RWPE1 (cell line): ENCODE measurements around the gene SCARF1.
"Not testable (repeated sequence)": the region's sequence is repeated elsewhere in the genome, so short reads cannot be mapped to it uniquely, and the experiment has no call there.

Experiments
- CTCF ChIA-PET: fragments of 350-600 bp; sonication (Branson Sonifier 250); formaldehyde crosslinking; extraction: SDS; loops from one replicate; lab custom pipeline; 2021; lab: Yijun Ruan, JAX
- POLR2A ChIA-PET: fragments of 400-600 bp; formaldehyde crosslinking; extraction: SDS; loops from one replicate; lab custom pipeline; 2020; ENCODE audit warnings: antibody characterized with exemption; ENCODE audit not compliant: low non-redundant PET; lab: Yijun Ruan, JAX
- DNase-seq: peaks from one replicate; pipeline ENCODE4 v3.0.0; 2012; ENCODE audit warnings: low spot score
- H3K27ac ChIP-seq: fragments of 450-650 bp; 2 replicates; pipeline ENCODE4 v1.5.1; 2017
- TF ChIP-seq, protein P1 (sequence below): fragments of 450-650 bp; conservative IDR thresholded peaks from 2 replicates; pipeline ENCODE4 v1.5.1; 2017; ENCODE audit warnings: low read depth, mild to moderate bottlenecking

Gene SCARF1

DNA sequence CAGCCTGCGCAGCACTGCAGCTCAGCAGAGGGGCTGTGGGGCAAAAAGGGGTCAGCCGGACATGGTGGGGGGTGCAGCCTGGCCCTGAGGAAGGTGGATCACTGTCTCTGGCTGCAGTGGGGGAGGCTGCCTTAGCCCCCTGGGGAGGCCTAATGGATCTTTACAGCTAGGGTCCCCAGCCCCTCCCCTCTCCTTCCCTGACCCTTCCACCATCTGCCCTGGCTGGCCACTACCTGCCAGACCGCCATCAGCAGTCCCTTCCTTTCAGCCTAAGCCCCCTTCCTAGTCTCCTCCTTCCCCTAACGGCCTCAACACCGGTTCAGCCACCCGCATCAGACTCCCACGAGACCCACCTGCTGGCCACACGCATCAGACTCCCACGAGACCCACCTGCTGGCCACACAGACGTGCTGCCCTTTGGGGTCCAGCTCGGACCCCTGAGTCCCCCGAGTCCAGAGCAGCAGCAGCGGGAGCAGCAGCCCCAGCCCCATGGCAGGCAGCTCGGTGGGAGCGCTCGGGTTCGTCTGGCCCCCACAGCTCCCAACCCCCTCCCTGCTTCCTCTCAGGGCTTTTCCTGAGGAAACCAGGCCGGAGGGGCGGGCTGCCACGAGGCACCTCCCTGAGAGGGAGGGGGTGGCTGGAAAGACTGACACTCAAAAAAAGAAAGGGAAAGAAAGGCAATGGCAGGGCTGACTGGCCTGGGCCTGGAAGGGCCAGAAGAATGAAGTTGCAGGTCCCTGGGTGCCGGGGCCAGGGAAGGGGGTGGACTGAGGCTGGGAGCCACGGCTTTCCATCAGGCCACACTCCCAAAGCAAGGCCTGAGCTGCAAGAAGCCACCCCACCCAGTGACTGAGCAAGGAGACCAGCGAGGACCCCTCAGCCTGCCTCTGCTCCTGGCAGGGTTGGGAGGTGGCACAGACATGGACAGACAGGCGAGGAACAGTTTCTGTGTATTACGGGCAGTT lies at the start of gene SCARF1:
Gene SCARF1, minus strand, starts transcription at position 526 of the 965 bp plus-strand sequence. Its CDS starts 35 bp downstream, at position 491.
- POLR2A ChIA-PET = no interaction called here
- no peak for DNase-seq

DNA sequence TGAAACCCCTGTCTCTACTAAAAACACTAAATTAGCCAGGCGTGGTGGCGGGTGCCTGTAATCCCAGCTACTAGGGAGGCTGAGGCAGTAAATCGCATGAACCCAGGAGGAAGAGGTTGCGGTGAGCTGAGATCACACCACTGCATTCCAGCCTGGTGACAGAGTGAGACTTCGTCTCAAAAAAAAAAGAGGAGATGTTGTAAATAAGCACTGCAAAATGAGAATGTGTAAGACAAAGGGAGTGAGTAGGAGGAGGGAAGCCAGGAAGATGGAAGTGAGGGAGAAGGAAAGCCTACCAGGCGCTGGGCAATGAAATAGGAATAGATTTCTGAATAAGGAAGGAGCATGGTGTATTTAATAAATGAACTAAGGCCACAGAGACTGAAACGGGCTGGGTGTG lies 47.8 kb upstream of the SCARF1 start:
- no peak for DNase-seq
- TF ChIP-seq, protein P1, sequence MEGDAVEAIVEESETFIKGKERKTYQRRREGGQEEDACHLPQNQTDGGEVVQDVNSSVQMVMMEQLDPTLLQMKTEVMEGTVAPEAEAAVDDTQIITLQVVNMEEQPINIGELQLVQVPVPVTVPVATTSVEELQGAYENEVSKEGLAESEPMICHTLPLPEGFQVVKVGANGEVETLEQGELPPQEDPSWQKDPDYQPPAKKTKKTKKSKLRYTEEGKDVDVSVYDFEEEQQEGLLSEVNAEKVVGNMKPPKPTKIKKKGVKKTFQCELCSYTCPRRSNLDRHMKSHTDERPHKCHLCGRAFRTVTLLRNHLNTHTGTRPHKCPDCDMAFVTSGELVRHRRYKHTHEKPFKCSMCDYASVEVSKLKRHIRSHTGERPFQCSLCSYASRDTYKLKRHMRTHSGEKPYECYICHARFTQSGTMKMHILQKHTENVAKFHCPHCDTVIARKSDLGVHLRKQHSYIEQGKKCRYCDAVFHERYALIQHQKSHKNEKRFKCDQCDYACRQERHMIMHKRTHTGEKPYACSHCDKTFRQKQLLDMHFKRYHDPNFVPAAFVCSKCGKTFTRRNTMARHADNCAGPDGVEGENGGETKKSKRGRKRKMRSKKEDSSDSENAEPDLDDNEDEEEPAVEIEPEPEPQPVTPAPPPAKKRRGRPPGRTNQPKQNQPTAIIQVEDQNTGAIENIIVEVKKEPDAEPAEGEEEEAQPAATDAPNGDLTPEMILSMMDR = no peak
- no peak overlapping the region for H3K27ac ChIP-seq
- ChIA-PET POLR2A (interaction anchor here (0.7 kb wide), 1 partner anchor 505 kb away, joined by 3 read pairs; no protein-coding TSS in a partner anchor), CTCF (no interaction called here)

More for the DNA sequence above, at the start of gene SCARF1:
- TF ChIP-seq, protein P1 = no peak
- CTCF ChIA-PET = interaction anchor here (0.6 kb wide), 2 partner anchors 246 to 380 kb away, joined by 3 to 5 read pairs; partner anchors contain the start of gene RTN4RL1
- peak within 1 kb of the TSS; percentile 15; the same call in 1 of the 2 replicates for H3K27ac ChIP-seq

DNA sequence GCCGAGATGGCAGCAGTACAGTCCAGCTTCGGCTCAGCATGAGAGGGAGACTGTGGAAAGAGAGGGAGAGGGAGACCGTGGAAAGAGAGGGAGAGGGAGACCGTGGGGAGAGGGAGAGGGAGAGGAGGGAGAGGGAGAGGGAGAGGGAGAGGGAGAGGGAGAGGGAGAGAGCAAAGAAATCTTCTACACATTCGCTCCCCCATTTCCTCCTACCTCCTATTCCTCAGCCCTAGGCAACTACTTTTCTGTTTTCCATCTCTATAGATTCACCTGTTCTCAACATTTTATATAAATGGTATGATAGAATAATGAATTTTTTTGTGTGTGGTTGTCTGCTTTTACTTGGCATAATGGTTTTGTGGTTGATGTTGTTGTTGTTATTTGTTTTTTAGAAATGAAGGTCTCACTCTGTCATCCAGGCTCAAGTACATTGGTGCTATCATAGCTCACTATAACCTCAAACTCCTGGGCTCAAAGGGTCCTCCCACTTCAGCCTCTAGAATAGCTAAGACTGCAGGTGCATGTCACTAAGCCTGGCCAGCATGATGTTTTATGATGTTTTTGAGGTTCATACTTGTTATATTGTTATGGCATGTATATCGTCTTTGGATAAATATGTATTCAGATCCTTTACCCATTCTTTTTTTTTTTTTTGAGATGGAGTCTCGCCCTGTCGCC lies 45.2 kb upstream of the SCARF1 start:
- no peak for DNase-seq
- POLR2A ChIA-PET = no interaction called here
- CTCF ChIA-PET = no interaction called here
- TF ChIP-seq, protein P1 = no peak
- H3K27ac ChIP-seq = no peak overlapping the region

GRCh38 chr17:1688405-1688804 lies 42.9 kb upstream of the SCARF1 start:
- POLR2A ChIA-PET, CTCF ChIA-PET, DNase-seq, H3K27ac ChIP-seq: not testable (repeated sequence)

- peak overlapping the region; percentile 88 for H3K27ac ChIP-seq
- ChIA-PET POLR2A (no interaction called here), CTCF (no interaction called here)
- TF ChIP-seq, protein P1 = no peak
- DNase-seq = peak; percentile 42
These were observed 40.6 kb upstream of the SCARF1 start for GRCh38 chr17:1686086-1686485.

DNA sequence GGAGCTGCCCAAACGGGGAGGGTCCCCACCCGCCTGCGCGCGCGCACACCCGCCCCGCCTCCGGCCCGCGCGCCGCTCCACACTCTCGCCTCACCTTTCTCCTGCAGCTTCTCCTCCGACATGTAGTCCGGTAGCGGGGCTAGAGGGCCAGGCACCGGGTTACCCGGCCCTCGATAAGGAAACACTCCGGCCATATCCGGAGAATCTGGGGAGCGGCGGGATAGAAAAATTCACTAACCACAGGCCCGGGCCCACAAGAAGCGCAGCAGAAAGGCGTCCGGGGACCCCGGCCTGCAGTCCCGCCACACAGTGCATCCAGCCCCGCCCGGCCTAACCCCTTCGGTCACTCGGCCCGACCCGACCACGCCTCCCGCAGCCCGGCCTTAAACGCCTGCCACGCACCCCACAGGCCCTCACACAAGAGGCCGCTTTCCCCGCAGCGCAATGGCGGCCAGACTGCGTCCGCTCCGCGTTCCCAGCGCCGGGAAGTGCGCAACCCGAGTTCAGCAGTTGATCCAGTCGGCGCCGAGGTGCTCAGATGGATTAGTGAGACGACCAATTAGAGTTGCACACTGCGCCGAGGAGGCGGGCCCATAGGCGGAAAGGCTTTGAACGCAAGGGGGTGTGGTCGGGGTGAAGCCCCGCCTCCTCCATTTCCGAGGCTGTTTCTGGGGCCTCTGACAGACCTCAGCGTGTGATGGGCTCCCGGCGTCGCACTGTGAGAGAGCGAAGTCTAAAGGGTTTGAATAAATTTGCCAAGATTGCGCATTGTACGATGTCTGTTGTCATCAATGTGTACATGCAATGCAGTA lies 39.1 kb upstream of the SCARF1 start, which contains the start of gene PRPF8:
Gene PRPF8, minus strand, starts transcription at position 490 of the 812 bp plus-strand sequence. Its CDS starts 296 bp downstream, at position 194.
- DNase-seq = peak; percentile 99
- H3K27ac ChIP-seq = peak within 1 kb of the TSS; percentile 88
- ChIA-PET POLR2A (interaction anchor here (0.7 to 1.4 kb wide), 3 partner anchors 15 to 32 kb away, joined by 3 to 7 read pairs (median 6); no protein-coding TSS in a partner anchor), CTCF (interaction anchor here (0.6 kb wide), 3 partner anchors 10 to 181 kb away, joined by 3 to 4 read pairs (median 3); no protein-coding TSS in a partner anchor)
- TF ChIP-seq, protein P1 = no peak
